Fibroblast of lung (primary cell): Measurements from ENCODE around the gene IL20RB. TPM values are rescaled to one million over a fixed set of nuclear protein-coding genes. Genes with fewer than 3 reads are reported as not detected.

ENCODE experiments used
- DNase-seq, 2 donors: peaks; one replicate each; pipeline versions ENCODE4 v3.0.0 to v3.0.0-alpha.2; 2010; ENCODE audit warnings: low read depth in 2 of 2
- H2AFZ ChIP-seq: 2 replicates; pipeline ENCODE4 v1.5.1; 2012; ENCODE audit warnings: low read length, control low read depth, inconsistent platforms
- H3K27ac ChIP-seq: 2 replicates; pipeline ENCODE4 v1.5.1; 2011; ENCODE audit warnings: low read length, control low read depth; ENCODE audit not compliant: insufficient read depth
- H3K27me3 ChIP-seq: 2 replicates; pipeline ENCODE4 v1.5.1; 2011; ENCODE audit warnings: mild to moderate bottlenecking, low read length; ENCODE audit not compliant: control insufficient read depth, insufficient read depth
- H3K36me3 ChIP-seq: 2 replicates; pipeline ENCODE4 v1.5.1; 2011; ENCODE audit warnings: low read length; ENCODE audit not compliant: control insufficient read depth, insufficient read depth
- H3K4me1 ChIP-seq: 2 replicates; pipeline ENCODE4 v1.5.1; 2011; ENCODE audit warnings: low read length; ENCODE audit not compliant: control insufficient read depth, insufficient read depth; ENCODE audit errors: extremely low read depth
- H3K4me2 ChIP-seq: 2 replicates; pipeline ENCODE4 v1.5.1; 2011; ENCODE audit warnings: low read length, control low read depth; ENCODE audit not compliant: insufficient read depth; ENCODE audit errors: extremely low read depth
- H3K4me3 ChIP-seq, 4 experiments: fragments of 200-600 bp in 1 of 4; sonication (generic) in 1 of 4; replicated peaks in 1 of 4; 2 replicates each; pipeline ENCODE4 v1.5.1; 2011 to 2016; ENCODE audit warnings: low read length in 4 of 4, low read depth in 3 of 4, mild to moderate bottlenecking in 3 of 4, control low read depth in 2 of 4, inconsistent platforms in 1 of 4, mixed read lengths in 1 of 4; ENCODE audit not compliant: insufficient read depth in 1 of 4; ENCODE audit errors: control extremely low read depth in 1 of 4
- H3K79me2 ChIP-seq: 2 replicates; pipeline ENCODE4 v1.5.1; 2012; ENCODE audit warnings: mild to moderate bottlenecking, low read length, inconsistent platforms; ENCODE audit not compliant: control insufficient read depth, insufficient read depth
- H3K9ac ChIP-seq: 2 replicates; pipeline ENCODE4 v1.5.1; 2011; ENCODE audit warnings: mild to moderate bottlenecking, low read length, control low read depth; ENCODE audit not compliant: insufficient read depth
- H3K9me3 ChIP-seq: 2 replicates; pipeline ENCODE4 v1.5.1; 2012; ENCODE audit warnings: low read depth, low read length; ENCODE audit not compliant: control insufficient read depth, insufficient read depth
- H4K20me1 ChIP-seq: 2 replicates; pipeline ENCODE4 v1.5.1; 2011; ENCODE audit warnings: low read length; ENCODE audit not compliant: control insufficient read depth, insufficient read depth; ENCODE audit errors: extremely low read depth
- EZH2 ChIP-seq: IDR thresholded peaks from 2 replicates; pipeline ENCODE4 v1.5.1; 2012; ENCODE audit warnings: low read length, control low read depth, mild to moderate bottlenecking; ENCODE audit errors: missing control alignments
- polyA plus RNA-seq, 2 donors: library from polyadenylated mRNA; depleted of rRNA in 1 of 2; stranded (reverse) in 1 of 2; unstranded in 1 of 2; fragments of >200 nt; gene quantifications; 2 replicates each; pipeline ENCODE4 v1.2.1, GENCODE V29; 2011 to 2012; ENCODE audit warnings: missing spikeins in 1 of 2
- total RNA-seq: library from RNA; depleted of rRNA; stranded (reverse); fragments of >200 nt; gene quantifications from 2 replicates; pipeline ENCODE4 v1.2.1, GENCODE V29; 2014
- TF ChIP-seq, protein P1 (sequence below), 2 donors: IDR thresholded peaks in 1 of 2; conservative IDR thresholded peaks in 1 of 2; 1 replicate in 1 of 2; 2 replicates in 1 of 2; pipeline ENCODE4 v1.5.1; 2011 to 2012; ENCODE audit warnings: low read length in 2 of 2, control low read depth in 1 of 2, inconsistent platforms in 1 of 2, low read depth in 1 of 2, mild to moderate bottlenecking in 1 of 2

The IL20RB gene
- total and polyA plus RNA-seq, 2 donors (not counting 1 experiment from before 2014, with no cell fraction given) = 1.9 to 3.0 TPM

DNA sequence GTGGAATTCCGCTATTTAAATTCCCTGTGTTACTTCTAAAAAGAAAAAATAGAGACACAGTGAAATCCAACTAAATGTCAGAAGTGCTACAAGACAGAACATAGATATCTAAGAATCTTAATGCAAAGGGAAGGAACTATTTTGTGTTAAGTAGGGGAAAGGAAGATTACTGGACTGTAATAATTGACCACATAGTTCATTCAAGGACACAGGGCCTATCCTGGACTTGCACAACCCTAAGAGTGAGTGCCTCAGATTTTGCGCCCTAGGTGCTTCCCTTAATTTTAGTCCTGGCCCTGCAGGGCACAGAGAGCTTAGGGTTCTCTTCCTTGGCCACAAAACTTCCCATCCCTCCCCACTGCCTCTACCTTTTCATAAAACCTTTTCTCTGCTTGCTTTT, 3.5 kb upstream of the IL20RB start:
- H3K27ac ChIP-seq = no peak overlapping the region
- no peaks in the 10 kb centered on the region for H3K27me3 ChIP-seq

DNA sequence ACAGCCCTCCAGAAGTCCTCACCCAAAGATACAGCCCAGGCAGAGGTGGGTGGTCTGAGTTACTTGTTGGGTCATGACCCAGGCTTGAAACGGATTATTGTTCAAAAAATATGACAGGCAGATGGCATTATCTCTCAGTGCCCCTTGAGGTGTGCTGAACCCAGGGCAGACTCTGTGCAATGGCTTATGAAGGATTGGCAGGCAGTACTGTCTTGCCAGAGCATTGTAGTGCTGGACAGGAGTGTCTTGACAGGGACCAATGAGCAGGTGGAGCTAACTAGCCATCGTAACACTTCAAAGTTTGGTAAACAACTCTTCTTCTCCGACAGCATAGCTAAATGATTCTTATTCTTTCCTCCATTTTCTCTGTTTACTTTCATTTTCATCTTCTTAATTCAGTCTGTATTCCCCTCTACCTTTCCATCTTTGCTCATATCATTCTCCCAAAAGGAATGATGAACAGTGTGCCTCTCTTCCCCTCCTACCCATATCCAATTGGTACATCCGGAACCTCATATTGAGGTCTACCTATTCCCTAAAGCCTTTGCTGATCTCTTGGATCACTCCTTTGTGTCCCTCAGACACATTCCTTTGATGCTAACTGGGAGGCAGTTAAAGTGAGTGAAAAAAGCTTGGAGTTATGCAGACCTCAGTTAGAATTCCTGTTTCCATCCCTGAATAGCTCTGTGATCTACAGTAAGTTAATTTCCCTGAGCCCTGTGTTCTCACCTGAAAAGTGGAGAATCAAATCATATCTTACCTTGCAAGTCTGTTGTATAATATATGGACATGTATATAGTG, 2.6 kb upstream of the IL20RB start:
- Histone ChIP-seq H3K27ac (peak overlapping the region; percentile 66), H2AFZ (no peak overlapping the region), H3K4me3 (no peak overlapping the region), H3K9me3 (no peaks in the 10 kb centered on the region), H3K9ac (no peak overlapping the region), H3K27me3 (no peaks in the 10 kb centered on the region), H4K20me1 (no peaks in the 10 kb centered on the region), H3K4me2 (peak overlapping the region; percentile 87), H3K36me3 (no peaks in the 10 kb centered on the region), H3K79me2 (no peaks in the 10 kb centered on the region), H3K4me1 (peaks cover 21% of the 10 kb centered on the region)
- DNase-seq = peak in 1 of 2 donors; percentile 46
- no peak for TF ChIP-seq EZH2
- TF ChIP-seq, protein P1, sequence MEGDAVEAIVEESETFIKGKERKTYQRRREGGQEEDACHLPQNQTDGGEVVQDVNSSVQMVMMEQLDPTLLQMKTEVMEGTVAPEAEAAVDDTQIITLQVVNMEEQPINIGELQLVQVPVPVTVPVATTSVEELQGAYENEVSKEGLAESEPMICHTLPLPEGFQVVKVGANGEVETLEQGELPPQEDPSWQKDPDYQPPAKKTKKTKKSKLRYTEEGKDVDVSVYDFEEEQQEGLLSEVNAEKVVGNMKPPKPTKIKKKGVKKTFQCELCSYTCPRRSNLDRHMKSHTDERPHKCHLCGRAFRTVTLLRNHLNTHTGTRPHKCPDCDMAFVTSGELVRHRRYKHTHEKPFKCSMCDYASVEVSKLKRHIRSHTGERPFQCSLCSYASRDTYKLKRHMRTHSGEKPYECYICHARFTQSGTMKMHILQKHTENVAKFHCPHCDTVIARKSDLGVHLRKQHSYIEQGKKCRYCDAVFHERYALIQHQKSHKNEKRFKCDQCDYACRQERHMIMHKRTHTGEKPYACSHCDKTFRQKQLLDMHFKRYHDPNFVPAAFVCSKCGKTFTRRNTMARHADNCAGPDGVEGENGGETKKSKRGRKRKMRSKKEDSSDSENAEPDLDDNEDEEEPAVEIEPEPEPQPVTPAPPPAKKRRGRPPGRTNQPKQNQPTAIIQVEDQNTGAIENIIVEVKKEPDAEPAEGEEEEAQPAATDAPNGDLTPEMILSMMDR (conservative IDR thresholded peaks at IDR 0.05 in 1 of 2, IDR thresholded peaks at IDR 0.05 in 1 of 2; ENCODE audit: low read depth in 1 of 2, low read length in 2 of 2) = no peak

More for the DNA sequence above, 3.5 kb upstream of the IL20RB start:
- Histone ChIP-seq H3K4me3 (no peak overlapping the region), H3K36me3 (no peaks in the 10 kb centered on the region), H3K79me2 (no peaks in the 10 kb centered on the region), H3K4me1 (peaks cover 21% of the 10 kb centered on the region), H4K20me1 (no peaks in the 10 kb centered on the region), H3K4me2 (no peak overlapping the region), H3K9ac (no peak overlapping the region), H3K9me3 (no peaks in the 10 kb centered on the region), H2AFZ (no peak overlapping the region)
- TF ChIP-seq, protein P1 (conservative IDR thresholded peaks at IDR 0.05 in 1 of 2, IDR thresholded peaks at IDR 0.05 in 1 of 2; ENCODE audit: low read depth in 1 of 2, low read length in 2 of 2) = no peak
- TF ChIP-seq EZH2 = no peak
- peak in 1 of 2 donors; percentile 46 for DNase-seq

DNA sequence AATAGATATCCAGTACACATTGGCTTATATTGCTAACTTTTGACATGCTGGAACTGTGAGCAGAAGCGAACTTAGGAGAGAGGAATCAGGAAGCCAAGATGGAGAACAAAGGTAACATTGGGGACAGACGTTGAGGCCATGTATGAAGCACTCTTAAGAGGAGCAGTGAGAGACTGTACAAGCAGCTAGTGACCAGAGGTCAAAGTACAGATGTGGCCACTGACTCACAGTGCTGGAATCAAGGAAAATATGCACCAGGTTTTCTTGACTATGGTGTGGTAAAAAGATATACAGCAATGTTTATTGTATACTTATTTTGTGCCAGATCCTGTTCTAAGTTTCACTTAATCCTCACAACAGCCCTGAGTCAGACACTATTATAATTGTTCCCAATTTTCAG, 2.0 kb upstream of the IL20RB start:
- peaks cover 21% of the 10 kb centered on the region for H3K4me1 ChIP-seq
- no peak overlapping the region for H3K9ac ChIP-seq
- no peak overlapping the region for H2AFZ ChIP-seq
- H4K20me1 ChIP-seq = no peaks in the 10 kb centered on the region
- no peak overlapping the region for H3K4me3 ChIP-seq
- no peaks in the 10 kb centered on the region for H3K36me3 ChIP-seq
- H3K27ac ChIP-seq = peak overlapping the region; percentile 66
- no peaks in the 10 kb centered on the region for H3K27me3 ChIP-seq
- peak; percentile 87 to 94 for DNase-seq
- H3K9me3 ChIP-seq = no peaks in the 10 kb centered on the region
- H3K4me2 ChIP-seq = peak overlapping the region; percentile 87
- H3K79me2 ChIP-seq = no peaks in the 10 kb centered on the region
- TF ChIP-seq EZH2 = no peak
- TF ChIP-seq, protein P1 (conservative IDR thresholded peaks at IDR 0.05 in 1 of 2, IDR thresholded peaks at IDR 0.05 in 1 of 2; ENCODE audit: low read depth in 1 of 2, low read length in 2 of 2) = no peak
